Lower leg skin (tissue), 4 donors: ENCODE measurements around the gene ANKRD45. TPM values are rescaled to one million over a fixed set of nuclear protein-coding genes. Genes with fewer than 3 reads are reported as not detected.

Source experiments
- DNase-seq, 2 donors: peaks; one replicate each; pipeline ENCODE4 v3.0.0-alpha.2; 2019; ENCODE audit warnings: low spot score in 2 of 2
- H3K4me3 ChIP-seq: fragments of 200-600 bp; sonication (generic); 2 replicates; pipeline ENCODE4 v1.5.1; 2017; ENCODE audit warnings: mild to moderate bottlenecking, low read depth; ENCODE audit not compliant: poor library complexity, severe bottlenecking
- POLR2A ChIP-seq, 2 donors: fragments of 450-650 bp; IDR thresholded peaks; one replicate each; pipeline ENCODE4 v1.6.1; 2016 to 2017; ENCODE audit warnings: antibody characterized with exemption in 2 of 2, mild to moderate bottlenecking in 1 of 2, moderate library complexity in 1 of 2
- WGBS, 2 donors: methylation state at CpG; one replicate each; pipeline ENCODE4 v1.1.5; 2018; 5-methylcytosine and 5-hydroxymethylcytosine counted together
- intact Hi-C: fragments of 100-400 bp; cut with DNase I; formaldehyde crosslinking; loops from one replicate; pipeline ENCODE4 v1.15.0; 2023; ENCODE audit warnings: low total_unique reads
- total RNA-seq, 4 donors: library from RNA; depleted of rRNA; stranded (reverse); fragments of >200 nt; gene quantifications; one replicate each; pipeline ENCODE4 v1.1.0, GENCODE V29; 2016
- TF ChIP-seq, protein P1 (sequence below), 3 donors: fragments of 450-650 bp; IDR thresholded peaks; one replicate each; pipeline ENCODE4 v1.5.1; 2016; ENCODE audit warnings: antibody characterized with exemption in 3 of 3, mild to moderate bottlenecking in 3 of 3, moderate library complexity in 2 of 3

Gene ANKRD45
- total RNA-seq, 4 donors from 2014 or later: 1.1 TPM; not detected in 3

DNA sequence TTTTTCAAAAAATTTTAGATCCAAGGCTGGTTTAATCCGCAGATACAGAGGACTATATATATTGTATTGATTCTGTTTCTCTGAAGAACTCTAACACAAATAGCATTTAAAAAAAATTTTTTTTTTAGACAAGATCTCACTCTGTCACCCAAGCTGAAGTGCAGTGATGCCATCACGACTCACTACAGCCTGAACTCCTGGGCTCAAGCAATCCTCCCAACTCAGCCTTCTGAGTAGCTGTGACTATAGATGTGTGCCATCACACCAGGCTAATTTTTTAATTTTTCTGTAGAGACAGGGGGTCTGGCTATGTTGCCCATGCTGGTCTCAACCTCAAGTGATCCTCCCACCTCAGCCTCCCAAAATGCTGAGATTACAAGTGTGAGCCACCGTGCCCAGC lies 3.0 kb downstream of the ANKRD45 start:
- WGBS, 2 donors: 90 to 91% methylated on average over 3 of the region's 3 CpGs
- no peak for TF ChIP-seq POLR2A (IDR thresholded peaks at IDR 0.05)
- TF ChIP-seq, protein P1, sequence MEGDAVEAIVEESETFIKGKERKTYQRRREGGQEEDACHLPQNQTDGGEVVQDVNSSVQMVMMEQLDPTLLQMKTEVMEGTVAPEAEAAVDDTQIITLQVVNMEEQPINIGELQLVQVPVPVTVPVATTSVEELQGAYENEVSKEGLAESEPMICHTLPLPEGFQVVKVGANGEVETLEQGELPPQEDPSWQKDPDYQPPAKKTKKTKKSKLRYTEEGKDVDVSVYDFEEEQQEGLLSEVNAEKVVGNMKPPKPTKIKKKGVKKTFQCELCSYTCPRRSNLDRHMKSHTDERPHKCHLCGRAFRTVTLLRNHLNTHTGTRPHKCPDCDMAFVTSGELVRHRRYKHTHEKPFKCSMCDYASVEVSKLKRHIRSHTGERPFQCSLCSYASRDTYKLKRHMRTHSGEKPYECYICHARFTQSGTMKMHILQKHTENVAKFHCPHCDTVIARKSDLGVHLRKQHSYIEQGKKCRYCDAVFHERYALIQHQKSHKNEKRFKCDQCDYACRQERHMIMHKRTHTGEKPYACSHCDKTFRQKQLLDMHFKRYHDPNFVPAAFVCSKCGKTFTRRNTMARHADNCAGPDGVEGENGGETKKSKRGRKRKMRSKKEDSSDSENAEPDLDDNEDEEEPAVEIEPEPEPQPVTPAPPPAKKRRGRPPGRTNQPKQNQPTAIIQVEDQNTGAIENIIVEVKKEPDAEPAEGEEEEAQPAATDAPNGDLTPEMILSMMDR (IDR thresholded peaks at IDR 0.05): no peak
- H3K4me3 ChIP-seq: no peak overlapping the region
- intact Hi-C loops: no loop called here
- DNase-seq: no peak

DNA sequence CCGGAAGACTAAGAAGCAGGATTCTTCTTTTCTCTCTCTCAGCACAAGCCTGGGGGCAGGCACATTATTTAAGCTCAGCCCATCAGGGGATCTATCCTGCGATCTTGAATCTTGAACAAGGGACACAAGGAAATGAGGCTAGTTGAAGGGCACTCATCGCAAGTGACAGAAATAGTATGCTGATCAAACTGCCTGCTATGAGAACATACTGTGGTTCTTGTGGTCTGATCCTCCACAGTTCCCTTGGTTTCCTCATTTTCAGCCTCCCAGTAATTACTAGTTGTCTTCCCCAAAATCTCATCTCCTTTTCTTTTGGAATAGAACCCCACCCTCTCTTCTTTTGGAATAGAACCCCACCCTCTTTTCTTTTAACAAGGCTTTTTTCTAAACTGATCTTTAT lies 6.5 kb downstream of the ANKRD45 start:
- TF ChIP-seq, protein P1 (IDR thresholded peaks at IDR 0.05): no peak
- no peak overlapping the region for H3K4me3 ChIP-seq
- no peak for DNase-seq
- WGBS, 2 donors: 75 to 90% methylated on average over 3 of the region's 3 CpGs
- intact Hi-C loops: no loop called here

DNA sequence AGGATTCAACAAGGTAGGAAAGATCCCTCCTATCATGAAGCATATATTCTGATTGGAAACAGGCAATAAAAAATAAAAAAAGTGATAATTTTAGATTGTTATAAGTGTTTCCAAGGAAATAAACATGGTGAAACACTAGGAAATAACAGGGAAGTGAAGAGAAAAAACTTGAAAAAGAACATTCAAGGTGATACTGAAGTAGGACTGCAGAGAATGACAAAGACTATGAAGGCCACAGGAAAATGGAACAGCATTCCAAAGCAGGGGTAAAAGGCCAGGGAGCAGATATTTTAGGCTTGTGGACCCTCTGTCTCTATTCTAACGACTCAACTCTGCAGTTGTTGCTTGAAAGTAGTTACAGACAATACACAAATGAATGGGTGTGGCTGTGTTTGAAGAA lies 7.9 kb downstream of the ANKRD45 start:
- DNase-seq: no peak
- TF ChIP-seq, protein P1 (IDR thresholded peaks at IDR 0.05): no peak
- no peak for TF ChIP-seq POLR2A (IDR thresholded peaks at IDR 0.05)
- H3K4me3 ChIP-seq: no peak overlapping the region
- intact Hi-C loops: no loop called here
- 46 to 58% methylated on average over 1 of the region's 1 CpG for WGBS, 2 donors

DNA sequence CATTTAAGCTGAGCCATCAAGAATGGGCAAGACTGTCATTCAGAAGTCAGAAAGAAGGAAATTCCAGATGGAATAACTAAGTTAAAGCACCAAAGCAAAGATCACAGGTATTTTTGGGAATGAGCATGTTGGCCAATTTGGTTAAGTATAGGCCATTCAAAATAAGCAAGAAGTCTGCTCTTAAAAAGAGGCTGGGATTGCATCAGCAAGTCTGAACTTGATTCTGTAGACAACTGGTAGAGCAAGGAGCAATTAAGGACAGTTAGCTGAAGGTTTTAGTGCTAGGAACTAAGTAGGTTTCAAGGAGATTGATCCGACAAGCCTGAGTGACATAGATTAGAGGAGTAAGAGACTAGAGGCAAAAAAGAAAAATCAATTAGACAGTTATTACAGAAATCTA lies 8.4 kb downstream of the ANKRD45 start:
- intact Hi-C loops: no loop called here
- 59 to 67% methylated on average over 1 of the region's 1 CpG for WGBS, 2 donors
- no peak overlapping the region for H3K4me3 ChIP-seq
- no peak for DNase-seq
- TF ChIP-seq, protein P1 (IDR thresholded peaks at IDR 0.05): no peak
- no peak for TF ChIP-seq POLR2A (IDR thresholded peaks at IDR 0.05)

DNA sequence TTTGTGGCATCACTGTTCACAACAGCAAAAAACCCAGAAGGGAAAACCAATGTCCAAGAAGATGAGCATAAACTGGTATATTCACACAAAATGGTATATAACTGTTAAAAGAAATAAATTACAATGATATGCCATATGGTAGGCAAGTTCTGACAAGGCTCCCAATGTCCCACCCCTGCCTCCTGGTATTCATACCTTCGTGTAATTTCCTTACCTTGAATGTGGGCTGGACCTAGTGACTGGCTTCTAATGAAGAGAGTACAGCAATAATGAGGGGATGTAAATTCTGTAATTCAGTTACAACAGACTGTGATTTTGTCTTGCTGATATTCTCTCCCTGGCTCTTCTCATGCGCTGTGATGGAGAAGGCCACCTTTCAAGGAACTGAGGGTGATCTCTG lies 9.3 kb downstream of the ANKRD45 start:
- H3K4me3 ChIP-seq: no peak overlapping the region
- no peak for DNase-seq
- intact Hi-C loops: no loop called here
- 60 to 73% methylated on average over 2 of the region's 2 CpGs for WGBS, 2 donors
- TF ChIP-seq POLR2A (IDR thresholded peaks at IDR 0.05): no peak
- TF ChIP-seq, protein P1 (IDR thresholded peaks at IDR 0.05): no peak

DNA sequence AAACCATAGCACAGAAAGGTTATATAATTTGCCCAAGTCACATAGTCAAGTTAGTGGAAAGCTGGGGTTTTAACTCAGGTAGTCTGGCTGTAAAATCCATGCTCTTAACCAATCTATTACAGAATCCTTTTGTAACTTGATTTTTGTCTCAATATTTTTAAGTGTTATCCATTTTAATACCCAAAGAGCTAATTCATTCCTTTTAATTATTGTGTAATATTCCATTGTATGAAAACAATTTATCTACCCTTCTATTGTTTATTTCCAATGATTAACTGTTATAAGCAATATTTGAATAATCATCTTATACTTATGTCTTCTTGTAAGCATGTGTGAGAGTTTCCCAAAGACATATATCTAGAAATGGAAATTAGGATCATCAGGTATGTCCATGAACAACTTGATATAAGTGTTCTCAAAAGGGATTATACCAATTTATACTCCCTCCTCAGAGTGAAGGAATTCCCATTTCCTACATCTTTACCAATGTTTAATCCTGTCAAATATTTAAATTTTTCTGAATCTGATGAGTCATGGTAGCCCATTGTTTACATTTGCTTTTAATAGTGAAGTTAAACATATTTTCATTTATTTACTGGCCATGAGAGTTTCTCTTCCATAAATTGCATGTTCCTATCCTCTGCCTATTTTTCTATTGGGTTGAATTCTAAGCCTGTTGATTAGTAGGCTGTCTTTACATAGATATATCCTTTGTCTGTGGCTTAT lies 20.6 kb downstream of the ANKRD45 start:
- intact Hi-C loops: no loop called here
- no peak for DNase-seq
- no peak overlapping the region for H3K4me3 ChIP-seq
- TF ChIP-seq, protein P1 (IDR thresholded peaks at IDR 0.05): no peak
- no peak for TF ChIP-seq POLR2A (IDR thresholded peaks at IDR 0.05)
